ENCODE data around the gene TPST1. TPM values are rescaled to one million over a fixed set of nuclear protein-coding genes. Genes with fewer than 3 reads are reported as not detected.

Gene TPST1
- total and polyA plus RNA-seq, 2 of the 8 experiments (the other 6 are each of a cell fraction or from before 2014, with no cell fraction given): 8.2 to 18.4 TPM

DNA sequence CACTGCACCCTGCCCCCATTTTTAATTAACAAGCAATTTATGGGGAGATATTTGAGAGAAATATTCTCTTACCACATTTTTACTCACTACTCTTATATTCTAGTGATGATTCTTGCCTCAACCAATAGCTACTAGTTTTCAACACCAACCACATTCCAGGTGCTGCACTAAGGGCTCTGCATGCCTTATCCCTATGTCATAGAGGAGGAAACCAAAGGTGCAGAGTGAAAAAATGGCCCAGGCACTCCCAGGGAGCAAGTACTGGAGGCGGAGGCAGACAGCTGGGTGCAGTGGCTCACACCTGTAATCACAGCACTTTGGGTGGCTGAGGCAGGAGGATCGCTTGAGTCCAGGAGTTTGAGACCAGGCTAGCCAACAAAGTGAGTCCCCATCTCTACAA is 35.5 kb upstream of the TPST1 start:
- Histone ChIP-seq H2BK12ac (ENCODE audit: low read depth, low read length) (no peak overlapping the region), H3K4me3 (ENCODE audit: extremely low read depth in 1 of 4, insufficient read depth in 2 of 4, low read depth in 3 of 4, low read length in 4 of 4) (no peak overlapping the region), H3K18ac (ENCODE audit: extremely low read depth, low read length) (no peak overlapping the region), H2BK20ac (ENCODE audit: low read length) (no peak overlapping the region), H3K4me2 (ENCODE audit: insufficient read depth in 1 of 2, low read depth in 2 of 2, low read length in 2 of 2) (no peak overlapping the region), H2BK15ac (ENCODE audit: low read length) (no peak overlapping the region), H3K4me1 (replicated peaks in 1 of 4; ENCODE audit: control insufficient read depth in 3 of 4, insufficient read depth in 4 of 4, low read length in 3 of 4) (no peaks in the 10 kb centered on the region), H3K27ac (ENCODE audit: low read depth, low read length) (no peak overlapping the region), H3K9ac (replicated peaks in 1 of 4; ENCODE audit: extremely low read depth in 1 of 4, low read depth in 3 of 4, low read length in 3 of 4) (no peak overlapping the region), H4K8ac (ENCODE audit: extremely low read depth, insufficient read depth, low read length) (no peak overlapping the region), H3K14ac (ENCODE audit: insufficient read length) (no peak overlapping the region), H4K91ac (replicated peaks; ENCODE audit: insufficient read length, low read length) (no peak overlapping the region), H3K56ac (replicated peaks; ENCODE audit: insufficient read length, low read depth, low read length) (no peak overlapping the region), H2AFZ (ENCODE audit: low read length) (no peak overlapping the region), H4K5ac (ENCODE audit: insufficient read length, low read depth, low read length) (no peak overlapping the region), H3K23me2 (ENCODE audit: low read depth, low read length) (no peaks in the 10 kb centered on the region), H3K27me3 (replicated peaks in 1 of 4; ENCODE audit: control insufficient read depth in 3 of 4, extremely low read depth in 1 of 4, insufficient read depth in 3 of 4, low read length in 3 of 4) (no peaks in the 10 kb centered on the region), H3K36me3 (ENCODE audit: control insufficient read depth in 2 of 4, insufficient read depth in 4 of 4, low read length in 3 of 4) (no peaks in the 10 kb centered on the region), H2BK5ac (ENCODE audit: low read depth, low read length) (no peak overlapping the region), H2AK5ac (ENCODE audit: low read depth, low read length) (no peak overlapping the region), H3K79me1 (ENCODE audit: low read depth, low read length) (no peaks in the 10 kb centered on the region), H2BK120ac (replicated peaks; ENCODE audit: low read depth, low read length) (no peak overlapping the region), H3K4ac (replicated peaks; ENCODE audit: insufficient read length, low read depth, low read length) (no peak overlapping the region), H3K23ac (ENCODE audit: insufficient read length) (no peak overlapping the region), H3K79me2 (ENCODE audit: control insufficient read depth in 1 of 2, insufficient read depth in 2 of 2, low read length in 2 of 2) (no peaks in the 10 kb centered on the region), H3K9me3 (ENCODE audit: insufficient read depth in 2 of 2, low read depth in 1 of 2, low read length in 1 of 2) (no peaks in the 10 kb centered on the region), H4K20me1 (replicated peaks in 1 of 2; ENCODE audit: control insufficient read depth in 1 of 2, insufficient read depth in 2 of 2, low read length in 2 of 2) (no peaks in the 10 kb centered on the region)
- no peak for DNase-seq (ENCODE audit: low read depth in 1 of 2, low spot score in 2 of 2)
- POLR2A ChIA-PET (ENCODE audit: partially characterized antibody): no interaction called here
- no peak for FAIRE-seq
- CTCF ChIA-PET (ENCODE audit: partially characterized antibody): no interaction called here
- 81% methylated on average over 2 of the region's 2 CpGs; no CpG with 5 or more reads in 1 of the 2 experiments for WGBS, 2 experiments (ENCODE audit: extremely low coverage in 1 of 2, insufficient coverage in 1 of 2, insufficient read length in 1 of 2, insufficient replicate concordance in 2 of 2, low coverage in 1 of 2, low lambda C conversion rate in 2 of 2, missing lambda C conversion rate in 1 of 2)
- TF ChIP-seq EZH2 (IDR thresholded peaks at IDR 0.05; ENCODE audit: low read depth, low read length, severe bottlenecking): no peak
- TF ChIP-seq KDM4A (IDR thresholded peaks at IDR 0.05; ENCODE audit: low read depth, low read length, severe bottlenecking): no peak
- no peak for TF ChIP-seq SP4 (IDR thresholded peaks at IDR 0.05; ENCODE audit: low read length)
- TF ChIP-seq RAD21 (IDR thresholded peaks at IDR 0.05 in 1 of 2, conservative IDR thresholded peaks at IDR 0.05 in 1 of 2; ENCODE audit: low read depth in 2 of 2, low read length in 2 of 2): no peak
- no peak for TF ChIP-seq MAFK (IDR thresholded peaks at IDR 0.05; ENCODE audit: low read depth, low read length)
- TF ChIP-seq PHF8 (conservative IDR thresholded peaks at IDR 0.05; ENCODE audit: low read depth, low read length): no peak
- TF ChIP-seq CTBP2 (IDR thresholded peaks at IDR 0.05; ENCODE audit: borderline replicate concordance, insufficient read depth, insufficient read length, low read length): no peak
- no peak for TF ChIP-seq RBBP5 (IDR thresholded peaks at IDR 0.05; ENCODE audit: borderline replicate concordance, low read depth, low read length)
- TF ChIP-seq E2F6 (IDR thresholded peaks at IDR 0.05): no peak
- no peak for TF ChIP-seq RFX5 (IDR thresholded peaks at IDR 0.05; ENCODE audit: borderline replicate concordance, low read depth, low read length)
- TF ChIP-seq RXRA (IDR thresholded peaks at IDR 0.05; ENCODE audit: insufficient read depth, low read depth, low read length): no peak
- no peak for TF ChIP-seq TEAD4 (IDR thresholded peaks at IDR 0.05; ENCODE audit: low read depth, low read length)
- TF ChIP-seq KDM1A (IDR thresholded peaks at IDR 0.05; ENCODE audit: borderline replicate concordance, low read length): no peak
- TF ChIP-seq ASH2L (IDR thresholded peaks at IDR 0.05; ENCODE audit: low read length): no peak

Measured in H1 (cell line).